NT2/D1 (cell line): ENCODE results near the gene DMAC2L.

ENCODE experiments used
- YY1 ChIP-seq: IDR thresholded peaks from 2 replicates; pipeline ENCODE4 v1.6.1; 2011; ENCODE audit not compliant: insufficient read length, insufficient read depth
- ZNF274 ChIP-seq: IDR thresholded peaks from 2 replicates; pipeline ENCODE4 v1.6.1; 2011; ENCODE audit warnings: mild to moderate bottlenecking, low read depth, low read length

DNA sequence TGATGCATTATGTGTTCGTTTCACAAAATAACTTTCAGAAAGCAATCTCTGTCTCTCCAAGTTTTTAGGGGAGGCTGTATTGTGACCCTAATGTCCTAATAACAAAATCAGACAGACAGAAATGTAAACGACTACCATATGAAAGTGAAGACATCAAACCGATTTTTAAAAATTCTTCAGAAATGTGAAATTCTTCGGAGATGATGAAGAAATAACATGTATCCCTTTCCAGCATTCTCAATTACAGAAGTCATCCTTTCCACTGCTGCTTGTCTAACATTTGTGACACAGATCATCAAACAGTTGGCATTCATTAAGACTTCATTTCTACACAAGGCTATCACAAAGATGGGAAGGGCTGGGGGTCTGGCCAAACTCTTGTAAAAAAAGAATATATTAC, 41.0 kb downstream of the DMAC2L start:
- no peak for TF ChIP-seq ZNF274
- no peak for TF ChIP-seq YY1
